B cell (primary cell): ENCODE data around the gene FAM170B.

ENCODE experiments used
- EZH2 ChIP-seq: IDR thresholded peaks from 2 replicates; pipeline ENCODE4 v1.6.1; 2012; ENCODE audit warnings: borderline replicate concordance, low read depth, mild to moderate bottlenecking, moderate library complexity, low read length; ENCODE audit not compliant: insufficient read depth, poor library complexity, severe bottlenecking
- TF ChIP-seq, protein P1 (sequence below): fragments of 200-600 bp; IDR thresholded peaks from one replicate; pipeline ENCODE4 v1.8.0; 2022; ENCODE audit warnings: antibody characterized with exemption, mild to moderate bottlenecking

DNA sequence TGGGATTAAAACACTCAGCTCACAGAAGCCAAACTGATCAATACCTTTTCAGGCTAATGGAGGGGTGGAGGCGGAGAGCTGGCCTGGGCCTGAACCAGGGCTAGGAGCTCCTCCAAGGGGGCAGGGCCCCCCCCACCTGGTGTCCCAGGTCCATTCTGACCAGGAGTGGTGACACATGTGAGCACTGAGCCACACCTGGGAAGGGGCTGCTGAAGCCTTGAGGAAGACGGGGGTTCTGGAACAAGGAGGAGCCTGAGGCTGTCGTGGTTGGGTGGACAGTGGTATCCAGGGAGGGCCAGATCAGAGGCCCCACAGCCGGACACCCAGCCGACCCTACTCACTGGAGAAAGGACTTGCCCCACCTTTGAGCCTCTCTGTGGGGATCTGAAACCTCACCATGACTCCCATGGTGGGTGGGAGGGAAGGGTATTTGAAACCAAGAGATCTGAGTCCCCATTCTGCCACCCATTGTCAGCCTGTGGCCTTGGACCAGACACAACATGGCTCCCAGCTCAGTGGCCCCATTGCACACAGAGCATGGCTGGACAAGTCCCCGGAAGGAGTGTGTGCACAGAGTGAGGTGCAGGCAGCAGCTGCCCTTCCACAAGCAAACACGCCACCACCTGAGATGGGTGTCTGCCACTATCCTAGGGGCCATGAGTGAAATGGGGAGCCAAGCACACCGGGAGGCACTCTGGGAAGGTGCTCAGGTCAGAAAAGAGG lies 41.9 kb upstream of the FAM170B start:
- TF ChIP-seq, protein P1, sequence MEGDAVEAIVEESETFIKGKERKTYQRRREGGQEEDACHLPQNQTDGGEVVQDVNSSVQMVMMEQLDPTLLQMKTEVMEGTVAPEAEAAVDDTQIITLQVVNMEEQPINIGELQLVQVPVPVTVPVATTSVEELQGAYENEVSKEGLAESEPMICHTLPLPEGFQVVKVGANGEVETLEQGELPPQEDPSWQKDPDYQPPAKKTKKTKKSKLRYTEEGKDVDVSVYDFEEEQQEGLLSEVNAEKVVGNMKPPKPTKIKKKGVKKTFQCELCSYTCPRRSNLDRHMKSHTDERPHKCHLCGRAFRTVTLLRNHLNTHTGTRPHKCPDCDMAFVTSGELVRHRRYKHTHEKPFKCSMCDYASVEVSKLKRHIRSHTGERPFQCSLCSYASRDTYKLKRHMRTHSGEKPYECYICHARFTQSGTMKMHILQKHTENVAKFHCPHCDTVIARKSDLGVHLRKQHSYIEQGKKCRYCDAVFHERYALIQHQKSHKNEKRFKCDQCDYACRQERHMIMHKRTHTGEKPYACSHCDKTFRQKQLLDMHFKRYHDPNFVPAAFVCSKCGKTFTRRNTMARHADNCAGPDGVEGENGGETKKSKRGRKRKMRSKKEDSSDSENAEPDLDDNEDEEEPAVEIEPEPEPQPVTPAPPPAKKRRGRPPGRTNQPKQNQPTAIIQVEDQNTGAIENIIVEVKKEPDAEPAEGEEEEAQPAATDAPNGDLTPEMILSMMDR = no peak
- no peak for TF ChIP-seq EZH2
